Left hindlimb (tissue), 1 donor: ENCODE results near the gene PAPOLB.

Source experiments
- DNase-seq: peaks from one replicate; pipeline ENCODE4 v3.0.0-alpha.2; 2018

PAPOLB gene

DNA sequence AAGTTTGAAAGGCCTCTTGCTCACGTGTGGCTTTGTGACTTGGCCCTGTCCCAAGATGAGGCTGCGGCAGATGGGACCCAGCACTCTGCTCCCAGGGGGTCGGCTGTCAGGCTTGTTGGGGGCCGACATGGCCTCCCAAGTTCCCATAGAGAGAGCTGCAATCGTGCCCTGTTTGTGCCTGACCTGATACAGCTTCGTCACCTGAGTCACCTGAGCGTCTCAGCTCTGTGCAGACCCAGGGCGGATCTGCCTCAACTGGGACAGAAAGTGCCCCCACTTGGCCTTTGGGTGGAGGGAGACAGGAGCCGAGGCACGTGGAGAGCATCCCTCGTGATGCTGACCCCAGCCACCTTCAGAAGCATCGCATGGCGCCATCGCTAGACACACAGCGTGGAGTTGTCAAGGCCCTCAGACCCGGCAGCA, 21.7 kb downstream of the PAPOLB start:
- DNase-seq, result no peak

DNA sequence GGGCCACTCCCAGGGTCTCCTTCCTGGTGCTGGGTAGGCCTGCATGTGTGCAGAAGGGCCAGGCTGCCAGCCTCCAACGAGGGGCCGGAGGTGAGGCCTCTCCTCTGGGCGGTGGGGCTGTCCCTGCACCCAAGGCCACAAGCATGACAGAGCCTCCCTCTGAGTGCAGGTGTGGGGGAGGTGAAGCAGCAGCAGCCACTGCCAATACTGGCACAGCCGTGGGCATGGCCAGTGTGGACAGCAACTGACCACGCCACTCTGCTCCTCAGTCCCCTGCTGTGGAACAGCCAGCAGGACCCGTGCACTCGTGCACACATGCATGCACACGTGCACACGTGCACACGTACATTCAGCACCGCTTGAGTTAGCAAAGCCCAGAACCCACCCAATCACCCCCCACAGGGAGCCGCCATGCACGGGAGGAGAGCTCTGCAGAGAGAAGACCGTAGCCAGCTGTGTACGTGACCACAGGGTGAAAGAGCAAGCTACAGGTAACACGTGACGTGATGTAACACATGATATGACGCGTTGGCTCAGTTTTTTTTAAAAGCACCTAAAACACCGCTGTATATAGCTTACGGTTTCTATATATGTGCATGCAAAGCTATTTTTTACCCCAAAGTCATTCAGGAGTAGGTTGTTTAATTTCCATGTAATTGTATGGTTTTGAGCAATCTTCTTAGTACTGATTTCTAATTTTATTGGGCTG, 23.1 kb downstream of the PAPOLB start:
- DNase-seq, result no peak

DNA sequence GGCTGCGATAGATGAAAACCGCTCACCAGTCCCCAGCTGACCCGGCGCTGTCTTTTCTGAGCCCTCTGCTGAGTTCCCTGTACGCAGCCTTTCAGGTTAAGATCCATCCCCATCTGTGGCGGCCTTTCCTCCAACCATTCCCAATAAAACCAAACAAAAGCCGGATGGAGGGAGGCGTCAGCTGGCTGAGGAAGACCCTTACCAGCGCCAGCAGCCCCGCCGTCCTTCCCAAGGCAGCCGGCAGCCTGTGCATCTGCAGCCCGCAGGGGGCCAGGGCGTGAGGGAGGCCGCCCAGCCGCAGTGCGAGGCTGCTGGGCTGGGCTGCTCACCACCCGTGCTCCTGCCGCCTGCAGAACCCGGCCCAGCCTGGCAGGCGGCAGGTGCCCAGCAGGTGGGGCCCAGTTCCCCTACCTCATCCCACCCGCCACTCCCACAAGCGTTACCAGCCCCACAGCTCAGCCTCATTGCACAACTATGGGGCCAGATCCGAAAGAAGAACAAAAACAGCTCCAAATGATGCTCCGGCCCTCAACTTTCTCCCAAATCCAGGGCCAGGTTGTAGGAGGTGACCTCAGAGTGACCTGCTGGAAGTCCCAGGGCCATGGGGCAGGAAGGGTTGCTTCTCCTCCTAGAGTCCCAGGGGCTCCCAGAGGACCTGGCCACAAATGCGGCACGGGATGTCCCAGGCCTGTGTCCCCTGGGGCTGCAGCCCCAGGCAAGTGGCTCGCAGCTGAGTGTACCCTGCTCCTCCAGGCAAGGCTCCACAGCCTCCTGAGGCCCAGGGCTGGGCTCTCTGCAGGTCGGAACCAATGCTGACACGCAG, 23.8 kb downstream of the PAPOLB start:
- DNase-seq, result no peak

DNA sequence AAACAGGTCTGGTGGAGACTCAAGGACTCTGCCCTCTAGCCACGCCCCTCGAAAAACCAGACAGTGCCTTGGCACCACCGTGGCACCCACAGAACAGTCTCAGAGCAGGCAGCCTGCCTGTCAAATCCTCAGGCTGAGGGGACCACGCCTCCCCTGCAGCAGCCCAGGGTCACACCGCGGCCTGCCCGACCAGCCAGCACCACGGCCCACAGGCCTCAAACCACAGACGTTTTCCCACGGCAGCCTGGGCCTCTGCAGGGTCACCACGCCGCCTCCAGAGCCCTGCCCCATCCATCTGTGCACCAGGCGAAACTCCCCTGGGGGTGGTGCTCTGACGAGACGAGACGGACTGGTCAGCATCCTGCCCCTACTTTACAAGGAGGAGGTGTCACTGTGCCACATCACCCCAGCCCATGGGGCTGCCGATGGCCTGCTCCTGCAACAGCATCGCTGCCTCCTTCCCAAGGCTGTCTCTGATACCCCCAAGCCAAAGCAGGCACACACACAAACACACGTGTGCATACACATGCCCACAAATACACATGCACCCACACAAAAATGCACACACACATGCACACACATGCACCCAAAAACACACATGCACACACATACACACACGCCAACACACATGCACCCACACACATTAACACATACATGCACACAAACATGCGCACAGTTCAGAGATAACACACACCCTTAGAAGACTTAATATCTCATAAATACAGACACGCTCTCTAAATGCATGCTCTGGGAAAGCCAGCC, 24.6 kb downstream of the PAPOLB start:
- peak; percentile 63 for DNase-seq

DNA sequence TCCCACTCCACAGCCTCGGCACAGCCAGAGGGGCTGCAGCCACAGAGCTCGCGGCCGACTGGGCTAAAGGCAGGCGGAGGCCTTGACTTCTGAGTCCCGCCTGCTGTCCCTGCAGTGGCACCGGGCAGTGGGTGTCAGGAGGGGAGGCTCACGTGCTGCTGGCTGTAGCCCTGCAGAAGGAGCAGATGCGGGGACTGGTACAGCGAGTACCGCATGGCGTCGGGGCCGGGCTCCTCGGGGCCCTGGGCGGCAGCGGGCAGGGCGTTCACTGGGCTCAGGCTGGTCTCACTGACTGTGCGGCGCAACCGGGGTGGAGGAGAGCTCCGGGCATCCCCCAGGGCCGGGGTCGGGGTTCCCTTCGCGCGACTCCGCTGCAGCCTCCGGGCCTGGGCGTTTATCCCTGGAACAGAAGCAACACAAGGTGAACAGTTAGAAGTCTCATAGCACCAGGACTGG, 25.6 kb downstream of the PAPOLB start:
- no peak for DNase-seq

DNA sequence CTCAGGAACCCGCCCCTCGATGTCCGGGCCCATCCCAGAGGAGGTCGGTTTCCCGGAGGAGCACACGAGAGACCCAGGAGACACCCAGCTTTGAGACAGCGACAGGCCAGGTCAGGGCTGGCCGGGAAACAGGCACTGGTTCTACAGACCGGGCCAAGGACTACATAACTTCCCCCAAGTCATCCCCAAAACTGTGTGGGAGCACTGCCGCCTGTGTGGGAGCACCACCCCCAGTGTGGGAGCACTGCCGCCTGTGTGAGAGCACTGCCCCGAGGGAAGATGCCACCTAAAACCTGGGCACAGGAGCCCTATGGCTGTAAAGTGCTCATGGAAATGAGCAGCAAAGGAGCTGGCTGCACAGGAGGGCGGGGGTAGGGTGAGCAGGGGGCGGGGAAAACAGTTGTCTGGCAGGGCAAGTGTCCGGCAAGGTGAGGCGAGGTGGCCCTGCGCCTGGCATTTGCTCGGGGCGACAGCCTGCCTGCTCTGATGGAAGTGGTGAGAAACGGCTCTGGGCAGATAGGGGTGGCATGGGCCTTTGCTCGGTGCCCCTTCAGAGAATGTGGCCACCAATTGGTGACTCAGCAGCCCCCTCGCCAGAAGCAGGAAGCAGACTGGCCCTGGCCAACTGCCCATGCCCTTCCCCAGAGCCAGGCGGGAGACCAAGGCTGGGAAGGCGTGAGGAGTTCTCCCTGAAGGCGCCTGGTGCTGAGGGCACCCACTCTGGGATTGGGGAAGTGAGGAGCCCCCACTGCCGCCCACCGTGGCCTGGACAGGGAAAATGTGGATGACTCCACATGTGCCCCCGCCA, 26.2 kb downstream of the PAPOLB start:
- no peak for DNase-seq

DNA sequence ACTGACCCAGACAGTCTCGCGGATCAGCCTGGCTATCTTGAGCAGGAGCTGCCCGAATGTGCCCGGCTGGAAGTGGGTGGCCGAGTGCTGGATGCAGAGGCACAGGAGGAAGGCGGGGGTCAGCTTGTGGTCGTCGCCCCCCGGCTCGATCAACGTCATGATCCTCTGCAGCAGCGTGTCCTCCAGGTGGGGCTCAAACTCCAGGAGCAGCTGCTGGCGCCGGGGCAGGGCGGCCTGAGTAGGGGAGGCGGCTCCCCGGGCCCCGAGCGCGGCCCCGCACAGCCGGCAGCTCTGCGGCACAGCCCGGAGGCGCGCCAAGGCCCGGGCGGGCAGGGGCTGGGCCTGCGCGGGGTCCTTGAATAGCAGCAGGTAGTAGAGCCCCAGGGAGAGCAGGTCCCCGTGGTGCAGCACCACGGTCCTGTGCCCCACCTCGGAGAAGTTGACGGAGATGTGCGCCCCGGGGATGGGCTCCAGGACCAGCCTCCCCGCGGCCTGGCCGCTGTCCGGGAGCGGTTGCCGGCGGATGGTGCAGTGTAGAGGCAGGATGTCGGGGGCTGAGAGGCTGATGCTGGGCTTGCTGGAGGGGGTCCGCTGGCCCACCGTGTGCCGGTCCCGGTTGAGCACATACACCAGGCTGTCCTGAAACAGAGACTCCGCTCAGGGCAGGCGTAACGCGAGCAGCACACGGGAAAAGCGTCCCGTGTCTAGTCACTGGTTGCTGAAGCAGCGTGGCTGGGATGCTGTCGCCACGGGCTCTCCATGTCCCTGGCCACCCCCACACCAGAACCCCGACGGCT, 27.0 kb downstream of the PAPOLB start:
- DNase-seq, result no peak

DNA sequence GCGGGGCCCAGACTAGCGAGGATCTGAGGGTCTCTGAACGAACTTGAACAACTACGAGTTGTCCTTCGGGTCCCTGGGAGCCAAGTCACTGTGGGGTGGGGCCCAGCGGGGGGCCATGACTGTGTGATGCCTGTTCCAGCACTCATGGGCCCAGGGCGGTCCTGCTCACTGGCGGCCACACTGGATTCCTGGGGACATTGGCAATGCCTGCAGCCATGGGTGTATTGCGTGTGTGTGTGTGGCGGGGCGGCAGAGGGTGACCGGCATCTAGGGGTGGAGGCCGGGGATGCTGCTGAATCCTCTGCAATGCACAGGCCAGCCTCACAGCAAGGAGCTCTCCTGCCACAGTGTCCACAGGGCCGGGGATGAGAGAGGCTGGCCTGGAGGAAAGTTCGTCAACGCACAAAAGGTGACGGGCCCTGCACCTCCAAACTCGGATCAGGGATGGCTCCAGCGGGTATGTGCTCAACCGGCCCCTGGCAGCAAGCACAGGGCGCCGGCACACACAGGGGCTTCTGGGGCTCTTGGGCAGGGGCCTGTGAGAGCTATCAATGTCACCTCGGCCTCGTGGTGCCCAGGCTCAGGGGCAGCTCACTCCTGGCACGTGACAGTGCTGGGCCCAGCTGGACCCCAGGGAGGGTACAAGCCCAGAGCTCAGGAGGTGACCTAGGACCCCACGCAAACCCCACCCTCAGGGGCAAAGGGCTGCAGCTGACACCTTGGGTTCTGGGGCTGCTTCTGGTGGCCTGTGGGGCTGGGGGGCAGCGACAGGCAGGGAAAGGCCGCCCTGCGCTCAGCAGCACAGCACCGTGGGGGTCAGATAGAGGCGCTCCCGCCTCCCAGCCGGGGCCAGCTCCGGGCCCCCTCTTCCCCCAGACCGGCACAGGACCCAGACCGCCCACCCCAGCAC, 27.9 kb downstream of the PAPOLB start:
- no peak for DNase-seq

DNA sequence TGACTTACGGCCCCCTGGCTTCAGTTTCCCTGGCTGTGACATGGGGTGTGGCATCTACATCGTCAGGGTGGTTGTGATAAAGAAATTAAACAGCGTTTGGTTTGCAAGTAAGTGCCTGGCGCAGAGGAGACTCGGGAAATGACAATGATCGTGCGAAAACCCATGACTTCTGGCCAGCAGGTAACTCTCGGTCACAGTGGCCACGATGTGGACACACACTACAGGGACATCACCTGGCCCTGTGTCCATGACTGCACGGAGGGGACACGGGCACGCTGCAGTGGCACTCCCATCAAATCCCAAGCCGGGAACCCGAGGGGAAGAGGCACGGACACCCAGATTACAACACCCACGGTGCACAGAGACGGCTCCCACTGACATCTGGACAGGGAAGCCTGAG, 28.7 kb downstream of the PAPOLB start:
- DNase-seq, result no peak

DNA sequence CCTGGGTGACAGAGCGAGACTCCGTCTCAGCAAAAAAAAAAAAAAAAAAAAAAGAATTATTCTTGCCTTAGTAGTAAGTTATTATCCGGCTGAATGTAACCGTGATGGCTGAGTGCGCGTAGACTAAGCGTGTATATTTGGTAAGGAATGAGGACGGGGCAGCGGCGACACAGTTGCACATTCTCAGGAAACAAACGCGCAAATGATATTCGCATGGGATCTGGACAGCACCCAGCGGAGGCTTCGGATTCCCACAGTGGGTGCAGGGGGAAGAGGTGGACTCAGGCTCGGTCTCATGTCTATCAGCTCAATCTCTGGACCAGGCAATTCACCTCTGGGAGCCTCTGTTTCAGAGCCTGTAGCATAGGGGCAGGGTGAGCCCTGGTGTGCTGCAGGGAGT, 29.1 kb downstream of the PAPOLB start:
- no peak for DNase-seq

DNA sequence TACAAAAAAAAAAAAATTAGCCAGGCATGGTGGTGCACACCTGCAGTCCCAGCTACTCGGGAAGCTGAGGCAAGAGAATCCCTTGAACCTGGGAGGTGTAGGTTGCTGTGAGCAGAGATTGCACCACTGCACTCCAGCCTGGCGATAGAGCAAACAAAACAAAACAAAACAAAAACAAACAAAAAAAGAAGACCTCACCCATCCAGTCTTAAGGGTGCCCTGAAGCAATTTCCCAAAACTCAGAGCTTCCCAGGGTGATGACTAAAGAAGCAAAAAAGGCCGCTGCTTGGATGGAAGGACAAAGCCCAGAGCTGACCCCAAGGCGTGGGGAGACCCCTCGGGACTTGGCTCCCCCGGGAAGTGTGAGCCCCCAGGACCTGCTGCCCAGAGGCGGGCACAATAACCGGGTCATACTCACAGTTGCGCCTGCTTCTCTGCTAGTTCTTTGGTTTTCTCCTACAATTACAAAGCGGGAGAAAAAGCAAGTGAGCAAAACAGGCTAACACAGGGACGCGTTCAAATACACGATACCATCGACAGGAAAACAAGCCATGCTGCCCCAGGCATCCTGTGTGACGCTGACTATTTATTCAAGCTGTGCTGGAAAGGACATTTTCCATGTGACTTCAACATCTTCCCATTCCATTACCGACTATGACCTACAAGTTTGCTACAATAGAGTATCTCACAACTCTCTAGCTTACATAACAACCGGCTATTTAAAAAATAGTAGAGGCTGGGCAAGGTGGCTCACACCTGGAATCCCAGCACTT, 29.9 kb downstream of the PAPOLB start:
- DNase-seq, result no peak

DNA sequence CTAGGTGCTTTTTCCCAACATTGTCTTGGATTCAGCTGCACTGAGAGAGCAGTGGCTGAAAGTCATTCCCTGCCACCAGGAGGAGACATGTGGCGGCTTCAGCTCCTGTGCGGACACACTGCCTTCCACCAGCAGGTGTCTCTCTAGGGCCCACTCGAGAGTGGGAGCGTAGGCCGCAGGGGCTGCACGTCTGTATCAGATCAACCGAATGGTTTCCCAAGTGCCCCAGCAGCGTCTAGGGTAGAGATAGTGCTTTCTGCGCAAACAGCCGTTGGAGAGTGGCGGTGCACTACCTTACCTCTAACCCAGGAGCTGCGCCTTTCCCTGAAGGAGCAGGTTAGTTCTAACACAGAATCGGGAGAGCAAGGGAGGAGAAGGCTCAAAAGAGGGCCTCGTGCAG, 31.7 kb downstream of the PAPOLB start:
- DNase-seq, result peak; percentile 76

DNA sequence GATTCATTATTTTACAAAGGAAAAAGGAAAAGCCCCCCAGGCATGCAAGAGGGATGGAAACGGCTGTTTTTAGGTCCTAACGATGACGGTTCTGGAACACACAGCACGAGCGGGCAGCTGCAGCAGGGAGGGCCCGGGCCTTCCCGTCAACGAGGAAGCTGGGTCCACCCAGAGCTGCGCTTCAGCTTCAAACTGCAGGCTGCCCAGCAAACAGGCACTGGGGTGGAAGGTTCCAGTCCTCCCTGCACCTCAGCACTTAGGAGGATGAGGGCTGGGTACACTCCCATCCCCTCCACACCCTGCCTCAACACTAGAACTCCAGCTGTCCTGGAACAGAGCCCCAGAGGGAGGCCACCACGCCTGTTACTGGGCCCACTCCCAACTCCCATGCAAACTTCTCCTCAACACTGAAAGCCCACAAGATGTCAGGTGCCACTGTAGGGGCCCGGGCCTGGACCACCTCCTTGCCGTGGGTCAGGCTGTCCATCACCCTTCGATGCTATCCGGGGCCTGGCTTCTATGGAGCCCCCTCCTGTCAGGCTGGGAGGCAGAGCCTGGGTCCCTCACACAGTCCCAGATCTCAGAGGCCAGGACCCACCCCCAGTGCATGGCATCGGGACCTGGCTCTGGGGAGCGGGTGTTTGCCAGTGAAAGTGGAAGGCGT, 33.0 kb downstream of the PAPOLB start:
- no peak for DNase-seq

DNA sequence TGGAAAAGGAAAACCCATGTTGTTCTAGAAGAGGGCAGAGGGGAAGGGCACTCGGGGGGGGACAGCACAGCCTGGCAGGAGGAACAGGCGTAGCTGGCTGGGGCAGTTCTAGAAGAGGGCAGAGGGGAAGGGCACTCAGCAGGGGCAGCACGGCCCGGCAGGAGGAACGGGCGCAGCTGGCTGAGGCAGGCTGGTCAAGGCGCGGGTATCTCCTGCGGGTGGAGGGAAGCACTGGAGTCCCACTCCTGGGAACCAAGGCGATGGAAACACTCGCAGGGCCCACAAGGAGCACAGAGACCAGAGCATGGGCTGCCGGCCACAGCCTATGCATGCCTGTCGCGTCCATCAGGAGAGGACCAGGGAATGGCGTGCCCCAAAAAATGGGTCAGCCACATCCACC, 36.7 kb downstream of the PAPOLB start:
- no peak for DNase-seq

DNA sequence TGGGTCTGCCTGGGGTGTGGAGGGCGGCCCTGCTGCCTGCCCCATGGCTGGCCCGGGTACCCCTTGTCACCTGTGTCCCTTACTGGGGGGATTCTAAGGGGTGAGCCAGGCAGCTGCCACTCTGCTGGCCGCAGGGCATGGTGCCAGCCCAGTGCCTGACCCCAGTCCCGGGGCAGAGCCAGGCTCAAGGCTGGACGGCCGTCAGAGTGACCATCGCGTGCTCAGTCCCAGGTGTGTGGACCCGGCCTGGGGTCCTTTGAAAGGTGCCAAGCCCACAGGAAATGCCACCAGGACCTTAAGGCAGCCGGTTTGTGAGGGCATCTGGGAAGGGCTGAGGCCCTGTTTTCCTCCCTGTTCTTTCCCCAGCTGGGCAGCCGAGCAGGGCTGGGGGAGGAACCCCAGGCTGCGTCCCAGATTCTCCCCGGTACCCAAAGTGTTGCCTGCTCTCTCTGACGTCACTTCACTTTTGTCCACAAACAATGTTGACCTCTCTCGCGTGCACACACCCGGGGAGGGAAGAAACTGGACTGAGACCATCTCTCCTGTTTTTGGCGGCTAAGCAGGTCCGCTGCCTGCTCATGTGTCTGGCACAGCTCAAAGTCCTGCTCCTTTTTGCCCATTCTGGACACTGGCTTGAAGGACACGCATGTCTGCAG, 37.6 kb downstream of the PAPOLB start:
- DNase-seq, result no peak

DNA sequence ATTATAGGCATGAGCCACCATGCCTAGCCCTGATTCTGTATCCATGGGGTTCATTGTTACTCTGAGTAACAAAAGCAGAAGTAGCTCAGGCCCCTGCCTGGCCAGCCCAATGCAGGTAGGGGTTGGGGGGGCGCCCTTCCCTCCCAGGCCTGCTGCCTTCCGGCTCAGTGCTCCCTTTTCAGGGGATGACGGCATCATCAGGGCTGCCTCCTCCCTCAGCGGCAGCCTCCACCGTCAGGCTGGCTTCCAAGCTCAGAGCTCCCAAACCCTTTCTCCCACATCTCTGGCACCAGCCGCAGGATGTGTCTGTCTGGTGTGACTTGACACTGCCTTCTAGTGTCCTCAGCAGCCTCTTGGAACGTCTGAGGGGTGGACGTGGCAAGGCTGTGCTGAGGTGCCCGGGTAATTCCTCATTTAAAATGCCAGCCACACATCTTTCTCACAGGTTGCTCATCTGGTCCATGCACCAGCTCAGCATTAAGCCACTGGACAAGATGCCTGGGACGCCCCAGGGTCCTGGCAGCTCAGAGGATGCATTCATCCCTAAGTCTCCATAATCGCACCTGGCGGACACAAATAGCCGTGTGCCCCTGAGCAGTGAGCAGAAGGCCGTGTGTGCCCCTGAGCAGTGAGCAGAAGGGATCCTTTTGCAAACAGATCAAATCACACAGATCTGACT, 38.2 kb downstream of the PAPOLB start:
- no peak for DNase-seq

DNA sequence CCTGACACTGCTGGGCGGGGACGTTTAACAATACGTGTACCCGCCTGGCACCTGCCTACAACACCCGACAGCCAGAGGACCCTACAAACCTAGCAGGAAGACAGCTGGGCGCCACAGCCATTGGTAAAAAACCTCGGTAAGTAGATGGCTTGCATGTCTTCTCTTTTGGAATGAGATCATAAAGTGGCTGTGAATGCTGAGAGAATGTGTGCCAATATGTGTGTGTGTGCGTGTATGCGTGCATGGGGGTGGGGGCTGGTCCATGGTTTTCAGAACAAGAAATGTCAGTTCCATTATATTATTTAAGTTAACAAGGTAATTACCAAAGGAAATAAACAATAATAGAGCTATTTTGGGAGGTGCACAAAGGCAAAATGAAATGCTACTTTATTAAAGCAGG, 39.2 kb downstream of the PAPOLB start:
- no peak for DNase-seq

DNA sequence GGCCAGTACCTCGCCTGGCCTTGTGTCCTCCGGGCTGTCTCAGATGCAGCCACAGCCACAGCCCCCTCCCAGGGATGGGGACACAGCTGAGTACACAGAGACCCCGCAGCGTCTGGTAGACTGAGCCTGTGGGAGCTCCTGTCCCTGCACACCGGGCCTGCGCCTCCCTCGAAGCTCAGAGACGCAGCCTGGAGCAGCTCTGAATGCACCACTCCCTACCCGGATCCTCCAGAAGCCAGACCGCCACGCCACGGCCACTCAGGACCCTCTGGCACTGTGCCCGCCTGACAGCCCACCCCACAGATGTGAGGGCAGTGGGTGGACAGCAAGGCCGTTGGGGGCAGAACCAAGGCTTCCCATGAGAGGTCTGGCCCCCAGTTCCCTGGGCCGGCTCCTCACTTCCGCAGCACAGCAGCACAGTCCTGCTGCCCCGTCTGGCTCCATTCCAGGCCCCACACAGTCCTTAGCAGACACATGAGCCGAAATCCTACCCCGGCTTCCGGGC, 40.8 kb downstream of the PAPOLB start:
- no peak for DNase-seq
